ENCODE results near the gene DCAF8.
A peak's percentile ranks its signal among the peaks of the same experiment; 100 is the strongest.

Gene DCAF8

GRCh38 chr1:160267284-160267991 is 5.1 kb upstream of the DCAF8 start:
- no peaks in the 10 kb centered on the region for H3K36me3 ChIP-seq
- no peak overlapping the region for H3K4me2 ChIP-seq
- no peaks in the 10 kb centered on the region for H4K20me1 ChIP-seq
- H3K9me3 ChIP-seq = no peaks in the 10 kb centered on the region
- no peak for TF ChIP-seq Cebpa-rat (IDR thresholded peaks at IDR 0.05)
- H3K27me3 ChIP-seq = no peaks in the 10 kb centered on the region
- no peak overlapping the region for H3K27ac ChIP-seq
- H3K4me3 ChIP-seq = no peak overlapping the region
- peaks cover 24% of the 10 kb centered on the region for H3K4me1 ChIP-seq
- no peak overlapping the region for H3K9ac ChIP-seq

GRCh38 chr1:160264795-160265307 is 2.5 kb upstream of the DCAF8 start:
- no peak overlapping the region for H3K4me2 ChIP-seq
- no peak for TF ChIP-seq Cebpa-rat (IDR thresholded peaks at IDR 0.05)
- H3K4me3 ChIP-seq = no peak overlapping the region
- H3K9ac ChIP-seq = no peak overlapping the region
- H3K4me1 ChIP-seq = peaks cover 38% of the 10 kb centered on the region
- H3K36me3 ChIP-seq = no peaks in the 10 kb centered on the region
- H3K27ac ChIP-seq = no peak overlapping the region
- H4K20me1 ChIP-seq = no peaks in the 10 kb centered on the region
- H3K9me3 ChIP-seq = no peaks in the 10 kb centered on the region
- no peaks in the 10 kb centered on the region for H3K27me3 ChIP-seq

GRCh38 chr1:160261556-160261892 is 825 bp downstream of the DCAF8 start:
- peak overlapping the region; percentile 98 for H3K9ac ChIP-seq
- TF ChIP-seq Cebpa-rat (IDR thresholded peaks at IDR 0.05) = no peak
- H3K4me1 ChIP-seq = peaks cover 53% of the 10 kb centered on the region
- H3K9me3 ChIP-seq = no peaks in the 10 kb centered on the region
- peaks cover 20% of the 10 kb centered on the region for H3K36me3 ChIP-seq
- H3K27me3 ChIP-seq = no peaks in the 10 kb centered on the region
- H4K20me1 ChIP-seq = peaks cover 20% of the 10 kb centered on the region
- peak overlapping the region; percentile 82 for H3K4me2 ChIP-seq
- peak overlapping the region; percentile 97 for H3K27ac ChIP-seq
- H3K4me3 ChIP-seq = peak overlapping the region; percentile 93

GRCh38 chr1:160260406-160261382 is 1.7 kb downstream of the DCAF8 start:
- H3K9ac ChIP-seq = peak overlapping the region; percentile 98
- peak overlapping the region; percentile 97; the same call in 1 of the 2 replicates for H3K27ac ChIP-seq
- H3K4me3 ChIP-seq = peak overlapping the region; percentile 93
- peaks cover 45% of the 10 kb centered on the region for H3K4me1 ChIP-seq
- H4K20me1 ChIP-seq = peaks cover 25% of the 10 kb centered on the region
- TF ChIP-seq Cebpa-rat (IDR thresholded peaks at IDR 0.05) = no peak
- H3K9me3 ChIP-seq = no peaks in the 10 kb centered on the region
- peaks cover 22% of the 10 kb centered on the region for H3K36me3 ChIP-seq
- no peaks in the 10 kb centered on the region for H3K27me3 ChIP-seq
- peak overlapping the region; percentile 82 for H3K4me2 ChIP-seq

- Histone ChIP-seq H3K9ac (no peak overlapping the region), H4K20me1 (peaks cover 44% of the 10 kb centered on the region), H3K4me1 (peaks cover 41% of the 10 kb centered on the region), H3K27ac (no peak overlapping the region), H3K9me3 (no peaks in the 10 kb centered on the region), H3K4me3 (no peak overlapping the region), H3K27me3 (no peaks in the 10 kb centered on the region), H3K36me3 (peaks cover 46% of the 10 kb centered on the region), H3K4me2 (no peak overlapping the region; the same call in 1 of the 2 replicates)
- no peak for TF ChIP-seq Cebpa-rat (IDR thresholded peaks at IDR 0.05)
Observed at GRCh38 chr1:160258177-160258798, 4.1 kb downstream of the DCAF8 start.

- Histone ChIP-seq H4K20me1 (peaks cover 52% of the 10 kb centered on the region), H3K27me3 (no peaks in the 10 kb centered on the region), H3K27ac (no peak overlapping the region), H3K9ac (no peak overlapping the region), H3K9me3 (no peaks in the 10 kb centered on the region), H3K36me3 (peaks cover 53% of the 10 kb centered on the region), H3K4me3 (no peak overlapping the region), H3K4me1 (peaks cover 35% of the 10 kb centered on the region), H3K4me2 (no peak overlapping the region)
- TF ChIP-seq Cebpa-rat (IDR thresholded peaks at IDR 0.05) = no peak
Observed at GRCh38 chr1:160257411-160258015, 4.8 kb downstream of the DCAF8 start.

GRCh38 chr1:160256396-160257046 is 5.8 kb downstream of the DCAF8 start:
- no peak overlapping the region for H3K4me3 ChIP-seq
- H3K4me1 ChIP-seq = peaks cover 35% of the 10 kb centered on the region
- H3K27me3 ChIP-seq = no peaks in the 10 kb centered on the region
- H3K9ac ChIP-seq = no peak overlapping the region
- H3K4me2 ChIP-seq = no peak overlapping the region
- H3K36me3 ChIP-seq = peaks cover 55% of the 10 kb centered on the region
- H3K27ac ChIP-seq = no peak overlapping the region
- H4K20me1 ChIP-seq = peaks cover 62% of the 10 kb centered on the region
- no peaks in the 10 kb centered on the region for H3K9me3 ChIP-seq
- no peak for TF ChIP-seq Cebpa-rat (IDR thresholded peaks at IDR 0.05)

GRCh38 chr1:160255781-160256300 is 6.5 kb downstream of the DCAF8 start:
- no peak overlapping the region for H3K27ac ChIP-seq
- H3K9ac ChIP-seq = no peak overlapping the region
- no peak for TF ChIP-seq Cebpa-rat (IDR thresholded peaks at IDR 0.05)
- no peaks in the 10 kb centered on the region for H3K9me3 ChIP-seq
- peaks cover 69% of the 10 kb centered on the region for H4K20me1 ChIP-seq
- H3K4me1 ChIP-seq = peaks cover 30% of the 10 kb centered on the region
- H3K4me3 ChIP-seq = no peak overlapping the region
- H3K4me2 ChIP-seq = no peak overlapping the region
- peaks cover 62% of the 10 kb centered on the region for H3K36me3 ChIP-seq
- no peaks in the 10 kb centered on the region for H3K27me3 ChIP-seq

Data from BLaER1 (cell line).